K562 (cell line): Measurements from ENCODE around the gene OR2B6. TPM values are rescaled to one million over a fixed set of nuclear protein-coding genes. Genes with fewer than 3 reads are reported as not detected.

ENCODE experiments used
- ADNP ChIP-seq: fragments of 200-800 bp; sonication (Bioruptor generic); IDR thresholded peaks from 2 replicates; pipeline ENCODE4 v1.6.1; 2016; ENCODE audit warnings: missing genetic modification characterization, missing compliant biosample characterization
- ARID1B ChIP-seq: fragments of 450-650 bp; IDR thresholded peaks from 2 replicates; pipeline ENCODE4 v1.6.1; 2016; ENCODE audit warnings: antibody characterized with exemption, mild to moderate bottlenecking, inconsistent platforms
- DACH1 ChIP-seq: fragments of 450-650 bp; IDR thresholded peaks from 2 replicates; pipeline ENCODE4 v1.6.1; 2018; ENCODE audit not compliant: partially characterized antibody
- EZH2 ChIP-seq: IDR thresholded peaks from 2 replicates; pipeline ENCODE4 v1.6.1; 2012; ENCODE audit warnings: low read depth, mild to moderate bottlenecking, inconsistent platforms, low read length, borderline replicate concordance
- FOS ChIP-seq: IDR thresholded peaks from 3 replicates; pipeline ENCODE4 v1.6.1; 2011; ENCODE audit not compliant: insufficient read length; ENCODE audit errors: extremely low read depth
- FOSL1 ChIP-seq: fragments of 200-800 bp; sonication (Bioruptor generic); conservative IDR thresholded peaks from 2 replicates; pipeline ENCODE4 v1.6.1; 2016; ENCODE audit warnings: missing genetic modification characterization, missing compliant biosample characterization
- HES1 ChIP-seq: fragments of 450-650 bp; IDR thresholded peaks from 2 replicates; pipeline ENCODE4 v1.6.1; 2016; ENCODE audit warnings: low read depth, mild to moderate bottlenecking, moderate library complexity
- HLTF ChIP-seq: fragments of 450-650 bp; IDR thresholded peaks from 2 replicates; pipeline ENCODE4 v1.6.1; 2016
- KLF13 ChIP-seq: fragments of 450-650 bp; IDR thresholded peaks from 2 replicates; pipeline ENCODE4 v1.6.1; 2016; ENCODE audit warnings: missing genetic modification characterization, low read depth, mild to moderate bottlenecking, missing compliant biosample characterization, moderate library complexity, borderline replicate concordance
- MIER1 ChIP-seq: fragments of 450-650 bp; IDR thresholded peaks from 2 replicates; pipeline ENCODE4 v1.6.1; 2016; ENCODE audit warnings: antibody characterized with exemption, mild to moderate bottlenecking, low read depth
- NCOA2 ChIP-seq, 2 experiments: fragments of 450-650 bp; IDR thresholded peaks; 2 replicates each; pipeline ENCODE4 v1.6.1; 2018; ENCODE audit warnings: mild to moderate bottlenecking in 2 of 2, moderate library complexity in 1 of 2; ENCODE audit not compliant: partially characterized antibody in 2 of 2
- NCOA6 ChIP-seq: fragments of 450-650 bp; IDR thresholded peaks from 2 replicates; pipeline ENCODE4 v1.6.1; 2017; ENCODE audit warnings: mild to moderate bottlenecking
- NKRF ChIP-seq: fragments of 450-650 bp; IDR thresholded peaks from 2 replicates; pipeline ENCODE4 v1.6.1; 2016; ENCODE audit warnings: borderline replicate concordance
- PPARD ChIP-seq: fragments of 250-450 bp; sonication (Bioruptor Pico); IDR thresholded peaks from 2 replicates; pipeline ENCODE4 v1.8.0; 2022; ENCODE audit warnings: inconsistent platforms, mild to moderate bottlenecking, moderate library complexity
- RAD21 ChIP-seq, 2 experiments: fragments of 250-450 bp in 1 of 2; fragments of 450-650 bp in 1 of 2; sonication (Bioruptor Pico) in 1 of 2; formaldehyde crosslinking in 1 of 2; IDR thresholded peaks in 1 of 2; conservative IDR thresholded peaks in 1 of 2; 2 replicates each; pipeline versions ENCODE4 v1.4.0 to v1.8.0; 2020 to 2022; ENCODE audit warnings: mild to moderate bottlenecking in 2 of 2, moderate library complexity in 1 of 2
- RBM17 ChIP-seq: fragments of 200-400 bp; formaldehyde crosslinking; IDR thresholded peaks from 2 replicates; pipeline ENCODE4 v1.6.1; 2017; ENCODE audit warnings: low read depth, mild to moderate bottlenecking, low read length, borderline replicate concordance
- RFX7 ChIP-seq: fragments of 250-450 bp; sonication (Bioruptor Pico); IDR thresholded peaks from 2 replicates; pipeline ENCODE4 v1.5.1; 2021; ENCODE audit warnings: mild to moderate bottlenecking
- TAF7 ChIP-seq: fragments of 450-650 bp; IDR thresholded peaks from 2 replicates; pipeline ENCODE4 v1.6.1; 2016; ENCODE audit warnings: missing genetic modification characterization, missing compliant biosample characterization
- TAL1 ChIP-seq: fragments of 450-650 bp; IDR thresholded peaks from 2 replicates; pipeline ENCODE4 v1.6.1; 2016; ENCODE audit warnings: mild to moderate bottlenecking
- TARDBP ChIP-seq: fragments of 450-650 bp; IDR thresholded peaks from 2 replicates; pipeline ENCODE4 v1.6.1; 2016
- TEAD1 ChIP-seq, 2 experiments: fragments of 450-650 bp in 1 of 2; sonication (generic) in 1 of 2; formaldehyde crosslinking; IDR thresholded peaks; 2 replicates each; pipeline versions ENCODE4 v1.4.0 to v1.8.0; 2020 to 2022; ENCODE audit warnings: mild to moderate bottlenecking in 2 of 2, missing genetic modification reagents in 1 of 2
- USF2 ChIP-seq: sonication (generic); formaldehyde crosslinking; IDR thresholded peaks from 2 replicates; pipeline ENCODE4 v1.5.0; 2020; ENCODE audit warnings: missing genetic modification reagents
- ZBTB7A ChIP-seq: IDR thresholded peaks from 2 replicates; pipeline ENCODE4 v1.6.1; 2011; ENCODE audit warnings: low read depth, mild to moderate bottlenecking, low read length, moderate library complexity, borderline replicate concordance; ENCODE audit not compliant: control insufficient read depth
- ZNF175 ChIP-seq: fragments of 200-800 bp; sonication (Bioruptor generic); IDR thresholded peaks from 2 replicates; pipeline ENCODE4 v1.6.1; 2016; ENCODE audit warnings: low read depth, mild to moderate bottlenecking, missing genetic modification characterization, missing compliant biosample characterization
- ZNF79 ChIP-seq: fragments of 250-450 bp; sonication (Bioruptor Pico); IDR thresholded peaks from 2 replicates; pipeline ENCODE4 v1.4.0; 2020; ENCODE audit warnings: low read depth, mild to moderate bottlenecking, moderate library complexity
- polyA plus RNA-seq, 8 experiments: library from polyadenylated mRNA; depleted of rRNA in 4 of 8; stranded (reverse) in 5 of 8; unstranded in 3 of 8; fragments of >200 nt; fragmentation: Nextera tagmentation in 2 of 8; fragmentation: Illumina TruSeq in 1 of 8; extraction: Ambion mirVana in 2 of 8; extraction: Trizol in 1 of 8; gene quantifications; 2 replicates each; pipeline versions ENCODE4 v1.2.1 to v1.2.3, GENCODE V29; 2011 to 2014; ENCODE audit warnings: inconsistent platforms in 1 of 8, missing spikeins in 1 of 8
- total RNA-seq, 7 experiments: library from RNA; depleted of rRNA in 6 of 7; stranded (reverse); fragments of >200 nt in 6 of 7; fragmentation: Illumina TruSeq in 2 of 7; extraction: Trizol in 2 of 7; gene quantifications; 2 replicates each; pipeline versions ENCODE4 v1.2.1 to v1.2.3, GENCODE V29; 2011 to 2021; ENCODE audit warnings: low replicate concordance in 1 of 7
- TF ChIP-seq, protein P1 (sequence below): sonication (generic); IDR thresholded peaks from 2 replicates; pipeline ENCODE4 v1.6.1; 2016

The OR2B6 gene
- total and polyA plus RNA-seq, 9 of the 15 experiments (the other 6 are each of a cell fraction or from before 2014, with no cell fraction given), result 1.9 to 18.7 (median 4.4) TPM

DNA sequence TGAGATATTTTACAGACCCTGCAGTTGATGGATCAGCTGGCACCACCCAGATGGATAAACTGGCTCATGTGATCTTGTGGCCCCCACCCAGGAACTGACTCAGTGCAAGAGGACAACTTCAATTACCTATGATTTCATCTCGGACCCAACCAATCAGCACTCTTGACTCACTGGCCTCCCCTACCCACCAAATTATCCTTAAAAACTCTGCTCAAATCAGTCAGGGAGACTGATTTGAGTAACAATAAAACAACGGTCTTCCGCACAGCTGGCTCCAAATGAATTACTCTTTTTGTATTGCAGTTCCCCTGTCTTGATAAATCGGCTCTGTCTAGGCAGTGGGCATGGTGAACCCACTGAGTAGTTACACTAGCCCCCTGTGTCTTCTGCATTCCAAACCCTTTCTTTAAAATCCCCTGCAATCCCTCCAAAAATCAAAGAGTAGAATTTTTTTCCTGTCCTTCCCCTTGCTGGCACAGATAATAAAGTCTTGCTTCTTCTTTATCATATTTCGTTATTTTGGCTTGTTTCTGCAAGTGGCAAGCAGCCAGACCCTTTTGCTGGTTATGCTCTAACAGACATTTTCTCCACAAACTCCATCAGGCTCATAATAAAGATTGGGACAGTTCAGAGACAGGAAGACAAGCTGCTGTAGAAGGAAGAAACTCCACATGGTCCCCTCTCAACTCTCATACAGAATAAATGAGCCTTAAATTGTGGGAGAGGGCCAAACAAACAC lies 48.3 kb downstream of the OR2B6 start (continued):
- TF ChIP-seq USF2, result peak; percentile 44; the same call in 1 of the 2 replicates
- TF ChIP-seq NKRF, result no peak
- TF ChIP-seq PPARD (CRISPR knock-in tag), result no peak
- TF ChIP-seq ARID1B, result no peak
- peak; percentile 81 for TF ChIP-seq FOSL1
- TF ChIP-seq, protein P1, sequence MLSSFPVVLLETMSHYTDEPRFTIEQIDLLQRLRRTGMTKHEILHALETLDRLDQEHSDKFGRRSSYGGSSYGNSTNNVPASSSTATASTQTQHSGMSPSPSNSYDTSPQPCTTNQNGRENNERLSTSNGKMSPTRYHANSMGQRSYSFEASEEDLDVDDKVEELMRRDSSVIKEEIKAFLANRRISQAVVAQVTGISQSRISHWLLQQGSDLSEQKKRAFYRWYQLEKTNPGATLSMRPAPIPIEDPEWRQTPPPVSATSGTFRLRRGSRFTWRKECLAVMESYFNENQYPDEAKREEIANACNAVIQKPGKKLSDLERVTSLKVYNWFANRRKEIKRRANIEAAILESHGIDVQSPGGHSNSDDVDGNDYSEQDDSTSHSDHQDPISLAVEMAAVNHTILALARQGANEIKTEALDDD, result peak; percentile 9; the same call in 1 of the 2 replicates
- TF ChIP-seq ZNF79 (CRISPR knock-in tag), result no peak
- TF ChIP-seq TARDBP, result no peak
- TF ChIP-seq HLTF, result no peak
- TF ChIP-seq TAL1, result no peak
- TF ChIP-seq TEAD1 (CRISPR knock-in tag; IDR thresholded peaks at IDR 0.05), result no peak
- TF ChIP-seq RAD21 (CRISPR knock-in tag; conservative IDR thresholded peaks at IDR 0.05 in 1 of 2, IDR thresholded peaks at IDR 0.05 in 1 of 2), result no peak
- TF ChIP-seq NCOA6, result no peak
- no peak for TF ChIP-seq TAF7 (tag)
- TF ChIP-seq KLF13, result no peak
- no peak for TF ChIP-seq RBM17
- TF ChIP-seq ZNF175, result peak; percentile 73; the same call in 1 of the 2 replicates
- no peak for TF ChIP-seq NCOA2 (IDR thresholded peaks at IDR 0.05; ENCODE audit: partially characterized antibody in 2 of 2)
- TF ChIP-seq ADNP (tag), result no peak
- TF ChIP-seq RFX7 (CRISPR knock-in tag), result no peak
- TF ChIP-seq EZH2, result no peak
- no peak for TF ChIP-seq ZBTB7A
- TF ChIP-seq MIER1, result no peak
- no peak for TF ChIP-seq FOS
- no peak for TF ChIP-seq HES1
- TF ChIP-seq DACH1, result peak; percentile 61
